Measurements from ENCODE around the gene TBC1D22A.

DNA sequence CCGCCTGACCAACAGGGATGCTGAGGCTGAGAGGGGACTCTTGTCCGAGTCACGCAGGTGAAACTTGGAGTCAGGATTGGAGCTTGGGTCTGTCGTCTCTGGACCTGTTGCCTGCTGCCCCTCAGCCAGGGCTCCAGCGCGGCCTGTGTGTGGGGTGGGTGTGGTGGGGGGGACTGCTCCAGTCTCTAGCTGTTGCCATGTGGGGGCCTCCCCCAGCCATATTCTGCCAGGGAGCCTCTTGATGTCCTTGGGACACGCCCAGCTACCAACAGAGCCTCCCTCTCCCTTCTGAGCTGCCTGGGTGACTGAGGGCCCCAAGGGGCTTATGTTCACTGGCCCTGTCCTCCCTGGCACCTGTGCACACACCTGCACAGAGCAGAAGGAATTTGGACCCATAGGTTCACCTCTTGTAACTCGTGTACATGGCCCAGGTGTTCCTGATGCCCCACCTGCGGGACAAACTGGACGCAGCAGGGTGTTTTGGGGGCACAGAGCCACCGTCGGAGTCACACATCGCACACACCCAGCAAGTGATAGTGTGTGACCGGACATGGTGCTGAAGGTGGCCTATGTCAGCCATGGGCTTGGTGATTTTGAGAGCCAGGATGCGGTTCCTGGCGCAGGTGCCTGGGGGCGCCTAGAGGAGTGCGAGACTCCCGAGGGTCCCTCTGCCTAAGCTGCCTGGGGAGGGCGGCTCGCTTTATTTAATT is 252.3 kb downstream of the TBC1D22A start:
- TF ChIP-seq, protein P1, sequence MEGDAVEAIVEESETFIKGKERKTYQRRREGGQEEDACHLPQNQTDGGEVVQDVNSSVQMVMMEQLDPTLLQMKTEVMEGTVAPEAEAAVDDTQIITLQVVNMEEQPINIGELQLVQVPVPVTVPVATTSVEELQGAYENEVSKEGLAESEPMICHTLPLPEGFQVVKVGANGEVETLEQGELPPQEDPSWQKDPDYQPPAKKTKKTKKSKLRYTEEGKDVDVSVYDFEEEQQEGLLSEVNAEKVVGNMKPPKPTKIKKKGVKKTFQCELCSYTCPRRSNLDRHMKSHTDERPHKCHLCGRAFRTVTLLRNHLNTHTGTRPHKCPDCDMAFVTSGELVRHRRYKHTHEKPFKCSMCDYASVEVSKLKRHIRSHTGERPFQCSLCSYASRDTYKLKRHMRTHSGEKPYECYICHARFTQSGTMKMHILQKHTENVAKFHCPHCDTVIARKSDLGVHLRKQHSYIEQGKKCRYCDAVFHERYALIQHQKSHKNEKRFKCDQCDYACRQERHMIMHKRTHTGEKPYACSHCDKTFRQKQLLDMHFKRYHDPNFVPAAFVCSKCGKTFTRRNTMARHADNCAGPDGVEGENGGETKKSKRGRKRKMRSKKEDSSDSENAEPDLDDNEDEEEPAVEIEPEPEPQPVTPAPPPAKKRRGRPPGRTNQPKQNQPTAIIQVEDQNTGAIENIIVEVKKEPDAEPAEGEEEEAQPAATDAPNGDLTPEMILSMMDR (IDR thresholded peaks at IDR 0.05; ENCODE audit: insufficient read depth, low read depth, low read length): no peak
- no peak for TF ChIP-seq EZH2 (IDR thresholded peaks at IDR 0.05; ENCODE audit: insufficient read depth, low read length)

All from astrocyte (in vitro differentiated cells and primary cell).